Erythroblast (primary cell): Measurements from ENCODE around the gene PRXL2A.

Experiments used
- GATA1 ChIP-seq: IDR thresholded peaks from 2 replicates; pipeline ENCODE4 v1.6.1; 2011; ENCODE audit warnings: low read depth, mild to moderate bottlenecking, control low read depth, low read length, moderate library complexity
- POLR2A ChIP-seq: IDR thresholded peaks from 2 replicates; pipeline ENCODE4 v1.6.1; 2011; ENCODE audit warnings: mild to moderate bottlenecking, low read length

- TF ChIP-seq POLR2A (no peak), GATA1 (no peak)
These were observed 77.0 kb downstream of the PRXL2A start for GRCh38 chr10:80485076-80485945.
